Esophagus muscularis mucosa (tissue), 3 donors: ENCODE measurements around the gene LMF1.

Experiments used
- CTCF ChIP-seq, 3 experiments: fragments of 200-600 bp in 2 of 3; fragments of 450-650 bp in 1 of 3; sonication (generic) in 2 of 3; IDR thresholded peaks; one replicate each; pipeline ENCODE4 v1.5.1; 2017 to 2019; ENCODE audit warnings: antibody characterized with exemption in 3 of 3, mild to moderate bottlenecking in 2 of 3, moderate library complexity in 1 of 3
- POLR2A ChIP-seq: fragments of 450-650 bp; IDR thresholded peaks from one replicate; pipeline ENCODE4 v1.6.1; 2017; ENCODE audit warnings: antibody characterized with exemption, moderate library complexity, mild to moderate bottlenecking, low read depth
- POLR2AphosphoS5 ChIP-seq, 2 donors: sonication (generic); formaldehyde crosslinking; IDR thresholded peaks; one replicate each; pipeline ENCODE4 v1.6.1; 2017; ENCODE audit warnings: antibody characterized with exemption in 2 of 2

- no peak for TF ChIP-seq POLR2A
- no peak for TF ChIP-seq CTCF (IDR thresholded peaks at IDR 0.05)
- no peak for TF ChIP-seq POLR2AphosphoS5 (IDR thresholded peaks at IDR 0.05)
These were observed 97.5 kb downstream of the LMF1 start for GRCh38 chr16:873243-873661.
